A549 (cell line): ENCODE results near the gene PROX2. TPM values are rescaled to one million over a fixed set of nuclear protein-coding genes. Genes with fewer than 3 reads are reported as not detected.

Experiments used
- ATAC-seq, 2 experiments: fragments of 200-7000 bp in 1 of 2; fragments of >200 bp in 1 of 2; cut with Nextera tagmentation in 1 of 2; cut with Tn5 transposase in 1 of 2; 3 replicates each; pipeline versions ENCODE4 v1.8.0 to v1.9.1; 2018 to 2020; ENCODE audit warnings: mild to moderate bottlenecking in 1 of 2, moderate library complexity in 1 of 2
- CTCF ChIA-PET: fragments of 300-600 bp; sonication (Branson Sonifier 250); formaldehyde crosslinking; extraction: SDS; loops from one replicate; lab custom pipeline; 2021; ENCODE audit warnings: antibody characterized with exemption, inconsistent platforms; lab: Yijun Ruan, JAX
- POLR2A ChIA-PET: fragments of 350-600 bp; formaldehyde crosslinking; extraction: SDS; loops from one replicate; lab custom pipeline; 2021; ENCODE audit warnings: antibody characterized with exemption, inconsistent platforms; lab: Yijun Ruan, JAX
- DNase-seq, 2 experiments: peaks; one replicate each; pipeline versions ENCODE4 v3.0.0 to v3.0.0-alpha.2; 2011 to 2016; ENCODE audit warnings: low read depth in 1 of 2, low spot score in 1 of 2
- FAIRE-seq: peaks from 2 replicates; lab custom pipeline; 2011; peaks lifted over from hg19 to GRCh38; lab: Jason Lieb, UNC
- H3K27ac ChIP-seq, 2 experiments: fragments of >200 bp; sonication (Bioruptor Twin); formaldehyde crosslinking; 3 replicates each; pipeline ENCODE4 v1.5.1; 2016 to 2017
- H3K4me1 ChIP-seq: fragments of >200 bp; sonication (Bioruptor Twin); formaldehyde crosslinking; 3 replicates; pipeline ENCODE4 v1.6.1; 2016
- H3K4me2 ChIP-seq: fragments of >200 bp; sonication (Bioruptor Twin); formaldehyde crosslinking; 3 replicates; pipeline ENCODE4 v1.6.1; 2016
- H3K4me3 ChIP-seq: fragments of >200 bp; sonication (Bioruptor Twin); formaldehyde crosslinking; 3 replicates; pipeline ENCODE4 v1.5.1; 2016
- H3K9me3 ChIP-seq: fragments of >200 bp; sonication (Bioruptor Twin); formaldehyde crosslinking; 3 replicates; pipeline ENCODE4 v1.6.1; 2016
- ATOH8 ChIP-seq: fragments of 250-450 bp; sonication (Bioruptor Pico); IDR thresholded peaks from 2 replicates; pipeline ENCODE4 v1.5.0; 2020; ENCODE audit warnings: low read depth, mild to moderate bottlenecking, moderate library complexity
- BCL3 ChIP-seq: fragments of >200 bp; sonication (Bioruptor Twin); formaldehyde crosslinking; IDR thresholded peaks from 3 replicates; pipeline ENCODE4 v1.6.1; 2016
- CEBPB ChIP-seq, 2 experiments: fragments of >200 bp in 1 of 2; sonication (Bioruptor Twin) in 1 of 2; formaldehyde crosslinking in 1 of 2; IDR thresholded peaks; 2 replicates each; pipeline ENCODE4 v1.6.1; 2012 to 2016
- CHD2 ChIP-seq: fragments of 150-350 bp; IDR thresholded peaks from 2 replicates; pipeline ENCODE4 v1.6.1; 2014; ENCODE audit warnings: low read length; ENCODE audit not compliant: partially characterized antibody
- E2F6 ChIP-seq: IDR thresholded peaks from 2 replicates; pipeline ENCODE4 v1.6.1; 2012; ENCODE audit warnings: low read depth, borderline replicate concordance
- EHF ChIP-seq: fragments of 250-450 bp; sonication (Bioruptor Pico); IDR thresholded peaks from 2 replicates; pipeline ENCODE4 v1.5.0; 2020; ENCODE audit warnings: mild to moderate bottlenecking
- ESRRA ChIP-seq: fragments of 150-350 bp; IDR thresholded peaks from 2 replicates; pipeline ENCODE4 v1.6.1; 2014; ENCODE audit warnings: mild to moderate bottlenecking, low read length, borderline replicate concordance
- KDM1A ChIP-seq: fragments of 200-600 bp; sonication (generic); IDR thresholded peaks from 2 replicates; pipeline ENCODE4 v1.6.1; 2016; ENCODE audit warnings: low read depth, mild to moderate bottlenecking
- KDM5A ChIP-seq: fragments of 200-600 bp; sonication (generic); IDR thresholded peaks from 2 replicates; pipeline ENCODE4 v1.6.1; 2016; ENCODE audit warnings: antibody characterized with exemption, mild to moderate bottlenecking
- MAZ ChIP-seq: fragments of 150-350 bp; IDR thresholded peaks from 2 replicates; pipeline ENCODE4 v1.6.1; 2014; ENCODE audit warnings: antibody characterized with exemption, low read depth, low read length, borderline replicate concordance
- MYC ChIP-seq: IDR thresholded peaks from 2 replicates; pipeline ENCODE4 v1.6.1; 2012; ENCODE audit warnings: mild to moderate bottlenecking, inconsistent platforms, low read length, improper control_type of control experiment, borderline replicate concordance
- NFE2L2 ChIP-seq: fragments of 150-350 bp; conservative IDR thresholded peaks from 2 replicates; pipeline ENCODE4 v1.6.1; 2014; ENCODE audit warnings: low read length
- NR3C1 ChIP-seq: fragments of >200 bp; sonication (Bioruptor Twin); formaldehyde crosslinking; IDR thresholded peaks from 3 replicates; pipeline ENCODE4 v1.6.1; 2017
- RAD21 ChIP-seq, 2 experiments: fragments of >200 bp in 1 of 2; sonication (Bioruptor Twin) in 1 of 2; formaldehyde crosslinking in 1 of 2; IDR thresholded peaks in 1 of 2; conservative IDR thresholded peaks in 1 of 2; 2 replicates in 1 of 2; 3 replicates in 1 of 2; pipeline ENCODE4 v1.6.1; 2012 to 2018; ENCODE audit warnings: inconsistent platforms in 1 of 2
- TP53 ChIP-seq: fragments of 250-450 bp; sonication (Bioruptor Pico); IDR thresholded peaks from 2 replicates; pipeline ENCODE4 v1.5.0; 2021; ENCODE audit warnings: mild to moderate bottlenecking, moderate library complexity
- ZFP36 ChIP-seq: fragments of 450-650 bp; IDR thresholded peaks from 2 replicates; pipeline ENCODE4 v1.6.1; 2014; ENCODE audit warnings: borderline replicate concordance; ENCODE audit not compliant: partially characterized antibody
- ZNF302 ChIP-seq: fragments of 250-450 bp; sonication (Bioruptor Pico); IDR thresholded peaks from 2 replicates; pipeline ENCODE4 v1.9.0; 2021; ENCODE audit warnings: inconsistent platforms, mild to moderate bottlenecking, moderate library complexity
- whole genome bisulfite sequencing: methylation state at CpG from one replicate; pipeline ENCODE4 v1.1.6; 2017; ENCODE audit errors: missing lambda C conversion rate; 5-methylcytosine and 5-hydroxymethylcytosine counted together
- polyA plus RNA-seq, 4 experiments: library from polyadenylated mRNA; depleted of rRNA in 3 of 4; stranded (reverse); fragments of >200 nt; fragmentation: RNase III in 1 of 4; extraction: RNeasy Plus Mini Kit Qiagen cat#74134 plus additional on column Dnase treatment in 1 of 4; gene quantifications; 2 replicates in 3 of 4; 3 replicates in 1 of 4; pipeline ENCODE4 v1.2.3, GENCODE V29; 2011 to 2017
- TF ChIP-seq, protein P1 (sequence below): fragments of >200 bp; sonication (Bioruptor Twin); formaldehyde crosslinking; IDR thresholded peaks from 3 replicates; pipeline ENCODE4 v1.5.1; 2016
- TF ChIP-seq, protein P2 (sequence below): fragments of 200-600 bp; sonication (generic); IDR thresholded peaks from 2 replicates; pipeline ENCODE4 v1.6.1; 2016; ENCODE audit warnings: antibody characterized with exemption, mild to moderate bottlenecking, moderate library complexity

PROX2 gene
- polyA plus RNA-seq, 2 of the 4 experiments (the other 2 are of a cell fraction): not detected

- ChIA-PET POLR2A (no interaction called here), CTCF (interaction anchor here (0.5 to 12.5 kb wide), 16 partner anchors 9 to 298 kb away, joined by 3 to 226 read pairs (median 12); partner anchors contain the start of genes DLST, LTBP2, PGF and PROX2)
- WGBS: 96% methylated on average over 12 of the region's 12 CpGs
- TF ChIP-seq ESRRA (no peak), KDM1A (no peak), BCL3 (no peak), E2F6 (no peak), ZFP36 (no peak), NFE2L2 (no peak), EHF (CRISPR knock-in tag) (no peak), TP53 (CRISPR knock-in tag) (no peak), MAZ (no peak), RAD21 (conservative IDR thresholded peaks at IDR 0.05 in 1 of 2, IDR thresholded peaks at IDR 0.05 in 1 of 2) (no peak), MYC (no peak), CHD2 (no peak), ATOH8 (no peak), KDM5A (no peak), NR3C1 (no peak), ZNF302 (CRISPR knock-in tag) (no peak), CEBPB (IDR thresholded peaks at IDR 0.05) (no peak)
- TF ChIP-seq, protein P1, sequence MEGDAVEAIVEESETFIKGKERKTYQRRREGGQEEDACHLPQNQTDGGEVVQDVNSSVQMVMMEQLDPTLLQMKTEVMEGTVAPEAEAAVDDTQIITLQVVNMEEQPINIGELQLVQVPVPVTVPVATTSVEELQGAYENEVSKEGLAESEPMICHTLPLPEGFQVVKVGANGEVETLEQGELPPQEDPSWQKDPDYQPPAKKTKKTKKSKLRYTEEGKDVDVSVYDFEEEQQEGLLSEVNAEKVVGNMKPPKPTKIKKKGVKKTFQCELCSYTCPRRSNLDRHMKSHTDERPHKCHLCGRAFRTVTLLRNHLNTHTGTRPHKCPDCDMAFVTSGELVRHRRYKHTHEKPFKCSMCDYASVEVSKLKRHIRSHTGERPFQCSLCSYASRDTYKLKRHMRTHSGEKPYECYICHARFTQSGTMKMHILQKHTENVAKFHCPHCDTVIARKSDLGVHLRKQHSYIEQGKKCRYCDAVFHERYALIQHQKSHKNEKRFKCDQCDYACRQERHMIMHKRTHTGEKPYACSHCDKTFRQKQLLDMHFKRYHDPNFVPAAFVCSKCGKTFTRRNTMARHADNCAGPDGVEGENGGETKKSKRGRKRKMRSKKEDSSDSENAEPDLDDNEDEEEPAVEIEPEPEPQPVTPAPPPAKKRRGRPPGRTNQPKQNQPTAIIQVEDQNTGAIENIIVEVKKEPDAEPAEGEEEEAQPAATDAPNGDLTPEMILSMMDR: no peak
- TF ChIP-seq, protein P2, sequence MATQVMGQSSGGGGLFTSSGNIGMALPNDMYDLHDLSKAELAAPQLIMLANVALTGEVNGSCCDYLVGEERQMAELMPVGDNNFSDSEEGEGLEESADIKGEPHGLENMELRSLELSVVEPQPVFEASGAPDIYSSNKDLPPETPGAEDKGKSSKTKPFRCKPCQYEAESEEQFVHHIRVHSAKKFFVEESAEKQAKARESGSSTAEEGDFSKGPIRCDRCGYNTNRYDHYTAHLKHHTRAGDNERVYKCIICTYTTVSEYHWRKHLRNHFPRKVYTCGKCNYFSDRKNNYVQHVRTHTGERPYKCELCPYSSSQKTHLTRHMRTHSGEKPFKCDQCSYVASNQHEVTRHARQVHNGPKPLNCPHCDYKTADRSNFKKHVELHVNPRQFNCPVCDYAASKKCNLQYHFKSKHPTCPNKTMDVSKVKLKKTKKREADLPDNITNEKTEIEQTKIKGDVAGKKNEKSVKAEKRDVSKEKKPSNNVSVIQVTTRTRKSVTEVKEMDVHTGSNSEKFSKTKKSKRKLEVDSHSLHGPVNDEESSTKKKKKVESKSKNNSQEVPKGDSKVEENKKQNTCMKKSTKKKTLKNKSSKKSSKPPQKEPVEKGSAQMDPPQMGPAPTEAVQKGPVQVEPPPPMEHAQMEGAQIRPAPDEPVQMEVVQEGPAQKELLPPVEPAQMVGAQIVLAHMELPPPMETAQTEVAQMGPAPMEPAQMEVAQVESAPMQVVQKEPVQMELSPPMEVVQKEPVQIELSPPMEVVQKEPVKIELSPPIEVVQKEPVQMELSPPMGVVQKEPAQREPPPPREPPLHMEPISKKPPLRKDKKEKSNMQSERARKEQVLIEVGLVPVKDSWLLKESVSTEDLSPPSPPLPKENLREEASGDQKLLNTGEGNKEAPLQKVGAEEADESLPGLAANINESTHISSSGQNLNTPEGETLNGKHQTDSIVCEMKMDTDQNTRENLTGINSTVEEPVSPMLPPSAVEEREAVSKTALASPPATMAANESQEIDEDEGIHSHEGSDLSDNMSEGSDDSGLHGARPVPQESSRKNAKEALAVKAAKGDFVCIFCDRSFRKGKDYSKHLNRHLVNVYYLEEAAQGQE: no peak
- H3K27ac ChIP-seq: no peak overlapping the region
- peaks cover 9% of the 10 kb centered on the region; the same call in 2 of the 3 replicates for H3K4me1 ChIP-seq
- H3K4me3 ChIP-seq: no peak overlapping the region
- H3K4me2 ChIP-seq: no peak overlapping the region
- no peaks in the 10 kb centered on the region for H3K9me3 ChIP-seq
- ATAC-seq: peak in 1 of 2 experiments; percentile 35; a peak in 3 of 6 replicates
- DNase-seq: no peak
- FAIRE-seq: no peak
Measured at GRCh38 chr14:74906925-74907521, 31.1 kb upstream of the PROX2 start.
